ENCODE results near the gene SH3RF3.

SH3RF3 gene

DNA sequence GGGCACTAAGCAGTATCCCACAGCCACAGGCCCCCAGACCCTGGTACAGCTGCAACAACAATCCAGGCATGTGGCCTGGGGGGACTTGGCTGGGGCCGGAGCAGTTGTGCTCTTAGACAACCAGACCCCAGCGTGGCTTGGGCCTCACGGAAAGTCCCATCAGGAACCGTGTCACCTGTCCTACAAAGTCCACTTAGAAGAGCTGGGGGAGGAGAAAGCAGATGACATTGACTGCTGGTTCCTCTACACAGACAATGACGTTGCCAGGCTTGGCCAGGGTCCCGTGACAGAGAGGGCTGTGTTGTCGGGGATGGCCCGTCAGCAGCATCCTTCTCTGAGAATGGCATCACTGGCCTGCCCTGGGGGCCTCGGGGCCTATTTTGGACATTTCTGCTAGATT lies 360.3 kb downstream of the SH3RF3 start:
- no peak for DNase-seq

DNA sequence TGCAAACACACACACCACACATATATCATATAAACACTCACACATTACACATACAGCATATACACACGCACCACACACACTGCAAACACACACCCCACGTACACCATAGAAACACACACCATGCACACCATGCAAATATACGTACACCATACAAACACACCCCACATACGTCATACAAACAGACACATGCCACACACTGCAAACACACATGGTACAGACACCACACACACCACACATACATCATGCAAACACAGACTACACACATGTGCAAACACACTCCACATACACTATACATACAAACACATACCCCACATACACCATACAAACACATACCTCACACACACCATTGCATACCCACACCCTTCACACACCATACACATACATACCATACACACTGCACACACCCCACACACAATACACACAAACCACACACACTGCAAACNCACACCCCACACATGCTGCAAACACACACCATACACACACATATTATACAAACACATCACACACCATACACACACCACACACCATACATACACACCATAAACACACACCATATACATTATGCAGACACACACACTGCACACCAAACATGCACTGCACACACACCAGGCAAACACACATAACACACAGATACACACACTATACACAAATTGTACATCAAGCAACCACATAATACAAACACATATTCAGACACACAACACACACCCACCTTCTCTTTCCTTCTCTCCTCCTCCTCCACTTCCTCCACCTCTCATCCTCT lies 364.4 kb downstream of the SH3RF3 start:
- DNase-seq = no peak

DNA sequence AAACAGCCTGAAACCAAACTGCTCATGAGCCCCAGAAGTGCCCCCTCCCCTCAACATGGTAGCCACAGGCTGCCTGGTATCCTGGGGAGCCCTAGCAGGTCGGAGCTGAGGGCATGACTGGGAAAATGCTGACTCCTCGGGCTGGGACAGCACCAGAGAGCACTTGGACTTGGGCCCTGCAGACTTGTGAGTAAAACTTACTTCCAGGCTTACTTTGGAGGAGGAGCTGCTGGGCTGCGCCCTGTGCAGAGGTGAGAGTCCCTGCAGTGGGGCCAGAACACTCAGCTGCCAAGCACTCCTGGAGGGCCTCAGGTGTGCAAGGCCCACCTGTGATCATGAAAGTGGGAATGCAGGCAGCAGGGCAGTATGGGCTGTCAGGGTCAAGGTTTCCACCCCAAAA lies 365.3 kb downstream of the SH3RF3 start:
- no peak for DNase-seq

DNA sequence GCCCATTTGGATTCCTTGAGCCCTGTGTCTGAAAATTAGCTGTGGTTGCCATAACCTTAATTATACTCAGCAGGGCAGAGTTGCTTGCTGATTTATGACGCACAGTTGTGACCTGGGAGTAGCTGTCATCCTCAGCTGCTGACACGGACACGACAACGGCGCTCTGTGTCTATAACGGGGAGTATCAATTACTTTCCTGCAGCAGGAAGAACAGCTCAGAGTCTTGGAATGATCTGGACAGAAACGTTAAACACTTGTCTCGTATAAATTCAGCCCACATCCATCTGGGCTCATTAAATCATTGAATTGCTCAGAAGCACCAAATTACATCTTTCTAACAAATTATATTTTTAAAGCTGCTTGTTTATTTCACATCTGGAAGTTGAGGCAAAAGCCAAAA lies 368.5 kb downstream of the SH3RF3 start:
- DNase-seq = no peak

DNA sequence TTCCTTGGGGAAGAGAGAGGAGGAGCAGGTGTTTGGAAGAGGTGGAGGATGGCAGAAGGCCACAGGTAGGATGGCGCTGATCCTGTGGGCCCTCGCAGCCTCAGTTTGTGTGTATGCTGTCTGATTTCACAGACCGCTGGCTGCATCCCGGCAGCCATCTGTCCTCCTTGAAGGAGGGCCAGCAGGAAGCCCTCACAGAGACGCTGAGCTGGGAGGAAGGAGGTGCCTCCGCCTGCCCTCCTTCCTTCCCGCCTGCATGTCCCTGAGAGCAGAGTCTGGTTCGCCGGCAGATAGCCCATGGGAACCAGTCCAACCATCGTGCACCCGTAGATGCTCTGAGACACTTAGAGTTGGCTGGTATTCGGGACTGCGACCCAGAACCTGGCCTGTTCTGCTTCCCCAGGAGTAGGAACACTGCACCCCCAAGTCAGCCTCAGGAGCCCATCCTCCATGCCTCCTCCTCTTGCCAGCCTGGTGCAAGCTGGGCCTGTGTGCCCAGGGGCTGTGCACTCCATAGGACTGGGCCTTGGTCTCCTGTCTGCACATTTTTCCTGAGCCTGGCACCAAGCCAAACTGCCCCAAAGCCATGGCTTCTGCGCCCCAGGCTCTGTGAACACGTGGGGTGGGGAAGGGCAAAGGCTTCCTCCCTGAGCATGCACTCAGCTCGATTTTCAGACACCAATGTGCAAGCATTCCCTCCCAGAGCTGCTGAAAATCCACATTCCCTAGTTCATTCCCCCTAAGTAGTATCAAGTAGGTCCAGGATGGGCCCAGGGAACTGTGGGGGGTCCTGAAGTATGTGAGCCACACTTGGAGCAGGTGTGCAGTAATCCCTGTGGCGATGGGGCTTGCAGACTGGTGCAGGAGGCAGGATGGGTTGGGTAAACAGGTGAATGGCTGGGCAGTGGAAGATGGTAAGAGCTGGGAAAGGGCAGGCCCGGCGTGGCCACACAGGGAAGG lies 369.2 kb downstream of the SH3RF3 start:
- no peak for DNase-seq

DNA sequence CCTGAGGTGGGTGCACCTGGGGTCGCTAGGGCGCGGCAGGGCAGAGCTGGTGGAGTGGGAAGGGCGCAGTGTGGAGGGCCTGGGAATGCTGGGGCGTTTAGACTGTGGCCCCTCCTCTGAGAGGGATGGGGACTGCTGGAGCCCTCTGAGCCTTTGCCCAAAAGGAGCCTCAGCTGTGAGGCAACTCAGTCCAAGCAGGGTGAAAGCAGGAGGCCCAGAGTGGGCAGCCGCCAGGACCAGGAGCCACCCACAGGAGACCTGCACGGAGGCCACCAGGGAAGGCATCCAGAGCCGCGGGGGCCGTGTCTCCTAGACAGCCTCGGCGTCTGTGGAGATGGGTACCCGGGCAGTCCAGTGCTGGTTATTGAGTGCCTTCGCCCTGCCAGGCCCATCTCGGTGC lies 369.9 kb downstream of the SH3RF3 start:
- DNase-seq = no peak

DNA sequence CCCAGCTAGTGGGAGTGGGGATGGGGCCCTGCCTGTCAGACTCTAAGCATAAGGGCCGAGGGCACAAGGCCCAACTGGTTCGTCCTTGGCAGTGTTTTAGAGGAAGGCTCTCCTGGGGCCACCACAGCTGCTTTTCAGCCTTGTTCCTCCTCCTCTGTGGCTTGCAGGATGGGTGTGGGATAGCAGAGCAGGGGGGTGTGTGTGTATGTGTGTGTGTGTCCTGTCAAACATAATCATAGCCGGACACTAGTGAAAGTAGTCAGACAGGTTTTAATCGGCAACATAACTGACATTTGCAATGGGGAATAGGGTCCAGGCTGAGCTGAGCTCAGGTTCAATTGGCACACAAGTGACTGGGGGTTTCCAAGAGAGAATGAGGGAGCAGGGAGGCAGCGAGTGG lies 370.6 kb downstream of the SH3RF3 start:
- peak; percentile 14 for DNase-seq

DNA sequence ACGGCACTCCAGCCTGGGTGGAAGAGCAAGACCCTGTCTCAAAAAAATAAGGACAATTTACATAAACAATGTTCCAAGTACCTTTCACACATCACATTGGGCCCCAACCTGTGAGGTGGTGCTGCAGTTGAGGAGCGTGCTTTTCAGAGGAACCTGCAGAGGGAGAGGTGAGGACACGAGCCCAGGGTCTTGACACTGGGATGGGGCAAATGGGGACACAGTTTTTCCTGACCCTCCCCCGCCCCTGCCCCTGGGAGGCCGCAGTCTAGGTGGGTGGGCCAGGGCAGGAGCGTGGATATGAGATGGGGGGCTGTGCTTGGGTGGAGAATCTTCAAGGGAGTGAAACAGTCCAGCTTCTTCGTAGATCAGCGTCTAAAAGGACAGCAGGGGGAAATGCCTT lies 371.9 kb downstream of the SH3RF3 start:
- no peak for DNase-seq

DNA sequence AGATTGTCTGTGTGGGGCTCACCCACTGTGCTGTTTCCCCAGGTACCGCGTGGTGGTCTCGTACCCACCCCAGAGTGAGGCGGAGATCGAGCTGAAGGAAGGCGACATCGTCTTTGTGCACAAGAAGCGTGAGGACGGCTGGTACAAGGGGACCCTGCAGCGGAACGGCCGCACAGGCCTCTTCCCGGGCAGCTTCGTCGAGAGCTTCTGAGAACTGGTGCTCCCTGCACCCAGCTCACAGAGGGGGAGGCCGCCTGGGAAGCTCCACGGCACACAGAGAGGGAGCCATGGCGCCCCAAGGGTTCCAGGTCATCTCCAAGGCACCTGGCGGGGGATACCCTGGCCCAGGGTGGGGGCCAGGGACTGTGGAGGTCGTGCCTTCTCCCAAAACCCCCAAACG lies 372.5 kb downstream of the SH3RF3 start:
- DNase-seq = no peak

DNA sequence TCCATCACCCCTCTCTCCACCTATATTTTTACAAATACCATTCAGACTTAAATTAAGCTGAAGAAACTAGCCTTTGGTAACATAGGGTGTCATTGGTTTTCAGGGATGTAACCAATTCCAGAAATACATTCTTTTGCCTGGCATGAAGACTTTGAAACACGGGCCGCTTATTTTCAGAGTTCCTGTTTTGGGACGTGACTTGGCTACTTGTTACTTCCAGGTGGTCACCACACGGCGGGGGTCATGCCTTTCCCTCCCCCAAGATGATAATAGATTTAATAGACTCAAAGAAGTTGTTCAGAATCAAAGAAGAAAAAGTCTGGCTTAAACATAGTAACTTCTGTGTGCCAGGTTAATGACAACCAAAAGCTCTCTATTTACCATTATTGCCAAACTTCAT lies 374.2 kb downstream of the SH3RF3 start:
- no peak for DNase-seq

DNA sequence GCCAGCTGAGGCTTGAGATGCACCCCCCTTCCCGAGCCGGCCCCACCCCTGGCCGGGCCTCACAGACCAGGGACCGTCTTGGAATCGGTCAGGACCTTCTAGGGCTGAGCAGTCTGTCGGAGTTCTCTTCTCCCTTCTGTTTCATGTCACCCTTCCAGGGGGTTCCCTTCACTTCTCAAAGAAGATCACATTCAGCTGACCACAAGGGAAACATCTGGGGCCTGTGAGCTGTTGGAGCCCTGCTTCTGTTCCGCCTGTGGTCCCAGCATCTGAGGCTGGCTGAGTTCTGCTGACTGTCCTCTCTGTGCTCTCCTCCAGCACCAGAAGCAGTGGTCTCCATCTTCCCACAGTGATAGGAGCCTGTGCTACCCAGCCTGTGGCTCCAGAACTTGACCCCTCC lies 378.2 kb downstream of the SH3RF3 start:
- peak; percentile 89 for DNase-seq

DNA sequence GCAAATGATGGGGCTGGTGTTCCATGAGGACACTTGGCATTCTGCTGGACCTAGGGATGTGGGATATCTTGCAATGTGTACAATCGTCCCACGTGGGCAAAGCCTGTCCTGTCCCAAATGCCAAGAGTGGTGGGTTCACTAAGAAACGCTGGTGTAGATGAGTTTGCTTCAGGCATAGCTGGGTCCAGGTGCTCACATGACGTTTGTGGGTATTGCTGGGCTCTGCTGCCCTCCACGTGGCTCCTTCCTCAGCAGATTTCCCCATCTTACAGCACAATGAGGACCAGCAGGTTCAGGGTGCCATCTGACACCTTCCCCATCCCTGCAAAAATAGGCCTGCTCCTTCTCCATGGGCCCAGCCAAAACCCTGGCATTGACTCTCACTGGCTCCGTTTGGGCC lies 378.8 kb downstream of the SH3RF3 start:
- DNase-seq = no peak

DNA sequence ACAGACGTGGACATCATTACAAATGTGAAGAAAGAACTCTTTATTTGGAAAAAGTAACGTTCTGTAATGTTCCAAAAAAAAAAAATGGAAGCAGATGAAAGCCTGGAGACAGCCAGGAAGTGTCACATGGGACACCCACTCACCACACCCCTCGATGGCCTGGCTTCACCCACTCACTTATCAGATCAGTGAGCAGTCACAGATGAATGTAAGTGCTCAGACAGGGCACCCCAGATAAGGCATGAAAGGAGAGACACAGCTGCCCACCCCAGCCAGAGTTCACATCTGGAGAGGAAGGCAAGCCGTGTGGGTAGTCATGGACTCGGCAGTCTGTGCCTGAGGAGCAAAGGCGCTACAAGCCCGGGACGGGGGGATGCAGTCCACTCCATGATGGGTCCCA lies 379.6 kb downstream of the SH3RF3 start:
- no peak for DNase-seq

DNA sequence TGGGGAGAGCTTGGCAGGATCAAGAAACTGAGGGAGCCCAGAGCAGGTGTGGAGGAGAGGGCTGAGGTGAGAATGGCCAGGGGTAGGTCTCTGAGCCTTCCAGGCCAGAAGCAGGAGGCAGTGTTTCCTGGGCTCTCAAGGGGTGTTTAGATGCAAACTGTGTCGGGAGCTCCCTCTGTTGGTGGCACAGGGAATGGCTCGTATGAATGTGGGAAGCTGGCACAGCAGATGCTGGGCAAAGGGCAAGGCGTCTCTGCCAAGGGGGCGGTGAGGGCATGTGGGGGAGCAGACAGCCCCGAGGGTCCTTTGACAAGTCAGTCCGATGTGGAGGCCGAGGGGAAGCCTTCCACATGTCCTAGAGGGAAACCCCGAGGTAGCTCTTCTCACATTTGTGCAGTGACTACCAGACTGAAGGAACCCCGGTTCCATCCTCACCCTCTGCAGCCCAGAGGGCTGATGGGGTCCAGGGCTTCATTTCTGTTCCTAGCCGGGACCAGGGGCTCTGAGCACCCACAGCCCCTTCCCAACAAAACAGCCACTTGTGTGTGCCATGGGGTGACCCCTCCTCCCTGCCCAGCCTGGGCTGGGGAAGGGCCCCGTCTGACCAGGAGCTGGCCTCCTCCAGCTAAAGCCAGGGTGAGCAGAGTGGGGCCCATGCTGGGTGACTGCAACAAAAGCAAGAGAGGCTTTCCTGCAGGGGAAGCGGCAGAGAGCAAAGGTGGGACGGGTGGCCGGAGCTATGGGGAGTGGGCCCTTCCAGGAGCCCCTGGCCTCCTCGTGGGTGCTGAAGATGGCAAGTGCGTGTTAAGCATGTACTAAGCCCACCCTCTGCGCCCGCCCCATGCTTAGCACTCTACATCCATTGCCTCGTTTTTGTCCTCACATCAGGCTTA lies 381.4 kb downstream of the SH3RF3 start:
- DNase-seq = peak; percentile 64

DNA sequence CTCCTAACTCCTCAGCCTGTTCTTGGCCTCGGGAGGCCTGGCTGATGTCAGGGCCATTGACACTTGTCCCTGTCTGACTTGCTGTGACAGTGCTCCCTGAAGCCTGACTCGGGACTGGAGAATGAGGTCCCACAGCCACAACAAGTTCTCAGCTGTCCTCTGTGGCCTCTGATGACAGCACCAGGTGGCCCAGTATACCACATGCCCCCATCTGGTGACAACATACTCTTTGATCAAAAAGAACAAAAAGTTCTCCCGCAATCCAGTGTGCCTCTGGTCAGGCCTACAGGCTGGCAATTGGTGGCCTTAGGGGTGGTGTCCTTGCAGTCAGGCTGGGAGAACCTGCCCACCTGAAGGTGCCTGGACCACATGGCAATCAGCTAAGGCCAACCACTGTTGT lies 382.2 kb downstream of the SH3RF3 start:
- no peak for DNase-seq

DNA sequence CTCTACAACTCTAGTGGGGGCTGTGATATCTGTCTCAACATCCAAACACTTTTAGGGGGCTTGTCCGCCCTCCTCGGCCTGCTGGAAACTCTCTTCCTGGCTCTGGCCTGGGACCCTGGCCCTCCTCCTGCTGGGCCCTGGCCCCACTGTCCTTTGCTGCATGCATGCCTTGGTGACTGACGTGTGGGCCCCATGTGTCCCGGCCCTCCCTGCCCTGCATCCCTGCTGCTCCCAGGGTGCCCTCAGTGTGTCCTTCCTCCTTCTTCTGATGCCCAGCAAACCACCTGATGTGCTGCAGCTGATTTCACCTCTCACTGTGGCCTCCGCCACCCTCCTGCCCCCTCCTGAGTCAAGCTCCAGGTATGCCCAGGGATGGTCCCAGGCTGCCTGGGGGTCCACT lies 383.1 kb downstream of the SH3RF3 start:
- no peak for DNase-seq

DNA sequence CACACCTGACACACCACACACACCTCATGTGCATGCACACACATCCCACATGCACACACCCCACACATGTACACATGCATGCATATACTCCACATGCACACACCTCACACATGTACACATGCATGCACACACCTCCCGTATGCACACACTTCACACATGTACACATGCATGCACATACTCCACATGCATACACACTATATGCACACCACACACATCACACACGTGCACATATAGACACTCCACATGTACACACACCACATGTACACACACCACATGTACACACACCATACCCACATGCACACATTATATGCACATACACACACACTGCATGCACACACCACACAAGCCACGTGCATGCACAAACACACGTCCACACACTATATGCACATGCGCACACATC lies 384.2 kb downstream of the SH3RF3 start:
- no peak for DNase-seq

DNA sequence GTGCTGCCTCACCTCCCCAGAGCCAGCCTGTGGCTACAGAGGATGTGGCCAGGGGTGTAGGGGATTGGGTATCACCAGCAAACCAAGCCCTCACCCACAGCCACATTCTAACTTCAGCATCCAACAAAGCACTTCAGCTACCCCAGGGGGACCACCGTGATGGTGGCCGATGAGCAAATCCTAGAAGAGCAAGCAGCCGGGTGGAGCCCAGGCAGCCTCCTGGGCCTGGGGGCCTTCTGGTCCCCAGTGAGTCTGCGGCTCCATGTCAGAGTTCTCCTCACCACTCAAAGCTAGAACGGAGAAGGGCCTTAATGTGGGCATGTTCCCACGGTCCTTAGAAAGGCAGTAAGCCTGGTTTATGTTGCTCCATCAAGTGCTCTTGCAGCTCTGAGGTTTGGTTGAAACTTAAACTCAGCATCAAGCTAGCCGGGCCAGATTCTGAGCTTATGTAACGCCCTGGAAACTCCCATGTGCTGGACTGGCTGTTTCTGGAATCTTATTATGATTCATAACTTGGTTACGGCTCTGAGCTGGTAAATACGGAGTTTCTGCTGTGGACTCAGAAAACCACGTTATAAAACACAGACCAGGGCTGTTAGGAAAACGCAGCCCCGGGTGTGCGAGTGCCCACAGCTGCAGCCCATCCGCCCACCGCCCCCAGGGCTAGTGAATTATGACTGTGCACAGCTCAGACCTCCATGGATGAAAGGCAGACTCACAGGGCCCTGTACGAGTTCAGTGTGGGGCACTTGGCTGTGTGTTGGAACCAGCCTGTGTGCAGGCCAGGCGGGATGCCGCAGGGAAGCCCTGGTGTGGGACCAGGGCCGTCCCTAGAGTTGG lies 385.0 kb downstream of the SH3RF3 start:
- peak; percentile 52 for DNase-seq

DNA sequence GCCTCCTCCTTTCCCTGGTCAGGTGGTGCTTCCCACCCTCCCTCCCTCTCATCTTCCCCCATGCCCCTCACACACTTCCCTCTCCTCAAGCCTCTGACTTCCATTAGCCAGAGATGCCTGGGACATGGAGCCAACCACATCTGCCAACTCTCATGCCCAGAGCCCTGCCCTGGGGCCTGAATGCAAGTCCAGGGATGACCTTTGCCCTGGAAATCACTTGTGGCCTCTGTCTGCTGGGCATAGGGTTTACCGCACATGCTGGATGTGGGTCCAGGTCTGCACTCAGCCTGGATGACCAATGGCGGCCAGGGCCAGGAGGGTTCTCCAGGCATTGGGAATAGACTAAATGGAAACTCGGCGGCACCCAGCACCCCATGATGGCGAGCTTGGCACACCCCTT lies 385.9 kb downstream of the SH3RF3 start:
- DNase-seq = no peak

DNA sequence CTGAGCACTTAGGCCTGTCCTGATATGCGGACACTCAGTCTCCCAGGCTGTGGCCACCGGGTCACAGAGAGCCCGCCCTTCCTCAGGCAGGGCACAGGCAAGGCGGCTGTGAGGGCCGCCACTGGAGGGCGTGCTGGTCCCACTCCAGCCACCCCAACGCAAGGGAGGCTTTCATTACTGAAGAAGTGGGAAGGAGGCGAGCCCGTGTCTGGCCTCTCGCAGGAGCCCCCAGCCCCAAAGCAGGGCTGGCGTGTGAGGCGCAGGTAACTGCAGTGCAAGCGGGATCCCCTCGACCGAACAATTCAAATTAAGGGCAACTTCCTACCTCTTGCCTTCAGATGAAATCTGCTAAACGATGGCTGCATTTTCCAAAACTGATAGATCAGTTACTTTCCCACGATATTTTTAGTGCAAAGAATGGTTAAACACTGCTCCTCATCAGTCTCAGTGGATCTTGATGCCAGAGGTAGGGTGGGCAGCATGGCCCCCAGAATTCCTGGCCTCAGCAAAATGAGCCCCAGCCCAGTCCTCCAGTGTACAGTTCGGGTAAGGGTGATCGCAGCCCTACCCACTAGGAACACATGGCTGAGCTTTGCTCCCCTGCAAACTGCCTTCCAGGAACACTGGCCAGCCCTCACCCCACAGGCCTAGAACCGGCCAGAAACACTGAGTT lies 387.6 kb downstream of the SH3RF3 start:
- DNase-seq = no peak

DNA sequence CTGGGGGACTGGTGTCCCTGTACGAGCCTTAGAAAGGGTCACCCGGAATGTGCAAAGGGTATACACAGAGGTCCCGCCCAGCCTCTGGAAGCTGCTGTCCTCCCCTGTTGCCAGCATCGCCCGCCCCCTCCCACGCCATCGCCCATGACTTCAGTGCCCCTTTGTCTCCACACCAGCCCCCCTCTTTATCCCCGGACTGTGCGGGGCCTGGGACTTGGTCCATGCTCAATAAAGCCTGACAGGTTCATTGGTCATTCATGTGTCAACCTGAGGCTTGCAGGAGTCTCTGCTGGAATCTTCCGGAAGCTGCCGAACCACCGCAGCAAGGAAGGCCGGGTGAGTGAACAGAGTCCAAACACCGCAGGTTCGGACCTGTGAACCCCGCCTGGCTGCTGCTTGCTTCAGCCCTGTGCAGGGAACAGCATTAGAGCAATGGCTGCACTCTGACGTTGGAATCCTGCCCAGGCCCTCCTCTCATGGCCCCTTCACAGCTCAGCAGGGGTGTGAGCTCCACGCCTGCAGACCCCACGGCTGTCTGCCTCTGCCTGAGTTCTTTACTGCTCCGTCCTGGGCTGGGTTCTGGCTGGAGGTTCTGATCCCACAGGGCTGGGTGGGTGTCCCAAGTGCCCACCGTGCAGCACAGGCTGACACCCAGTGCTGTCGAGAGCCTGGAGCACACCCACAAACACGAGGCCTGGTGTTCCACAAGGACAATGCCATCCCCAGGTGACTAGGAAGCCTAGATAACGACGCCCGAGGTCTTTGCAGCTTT lies 388.3 kb downstream of the SH3RF3 start:
- DNase-seq = no peak

Measured in MV-4-11 (cell line).